K562 (cell line): ENCODE results near the gene RMI1. TPM values are rescaled to one million over a fixed set of nuclear protein-coding genes. Genes with fewer than 3 reads are reported as not detected.

Source experiments
- ATAC-seq: fragments of 200-7000 bp; cut with Tn5 transposase; 3 replicates; pipeline ENCODE4 v1.9.1; 2020; ENCODE audit warnings: moderate library complexity
- BruUV-seq: library from RNA; stranded (reverse); fragments of 400-500 nt; replicated peaks from 2 replicates; lab custom pipeline; 2021; lab: Mats Ljungman, UMichigan
- CTCF ChIA-PET: fragments of 300-600 bp; formaldehyde crosslinking; extraction: SDS; loops from one replicate; lab custom pipeline; 2021; ENCODE audit warnings: low intra/inter-chr PET ratio; lab: Yijun Ruan, JAX
- POLR2A ChIA-PET: fragments of 300-600, 350-650 bp; sonication (Branson Sonifier 250); formaldehyde crosslinking; extraction: SDS; loops from one replicate; lab custom pipeline; 2021; ENCODE audit warnings: antibody characterized with exemption, inconsistent platforms; lab: Yijun Ruan, JAX
- DNase-seq, 4 experiments: peaks; one replicate each; pipeline versions ENCODE4 v3.0.0 to v3.0.0-alpha.2; 2011 to 2018; ENCODE audit warnings: low spot score in 3 of 4, mixed read lengths in 3 of 4; ENCODE audit errors: extremely low read depth in 1 of 4
- FAIRE-seq: peaks from 2 replicates; lab custom pipeline; 2011; peaks lifted over from hg19 to GRCh38; lab: Jason Lieb, UNC
- H2AFZ ChIP-seq: 2 replicates; pipeline ENCODE4 v1.6.0; 2011; ENCODE audit warnings: low read depth, low read length, control low read depth, inconsistent platforms
- H3K27ac ChIP-seq: fragments of 200-600 bp; 3 replicates; pipeline ENCODE4 v1.8.0; 2011; ENCODE audit warnings: low read depth, mild to moderate bottlenecking, control low read depth, inconsistent platforms, low read length, moderate library complexity, mixed read lengths; ENCODE audit errors: extremely low read depth
- H3K27me3 ChIP-seq, 2 experiments: fragments of 300-600 bp in 1 of 2; 2 replicates in 1 of 2; 3 replicates in 1 of 2; pipeline versions ENCODE4 v1.6.0 to v1.8.0; 2011; ENCODE audit warnings: inconsistent platforms in 2 of 2, low read length in 2 of 2, mild to moderate bottlenecking in 1 of 2, mixed read lengths in 1 of 2, moderate library complexity in 1 of 2; ENCODE audit not compliant: control insufficient read depth in 2 of 2, insufficient read depth in 2 of 2
- H3K36me3 ChIP-seq: fragments of 300-600 bp; 3 replicates; pipeline ENCODE4 v1.8.0; 2011; ENCODE audit warnings: mild to moderate bottlenecking, low read length, inconsistent platforms; ENCODE audit not compliant: control insufficient read depth, insufficient read depth
- H3K4me1 ChIP-seq, 2 experiments: fragments of 200-600 bp in 1 of 2; replicated peaks in 1 of 2; 2 replicates in 1 of 2; 3 replicates in 1 of 2; pipeline versions ENCODE4 v1.5.1 to v1.8.0; 2011; ENCODE audit warnings: inconsistent platforms in 2 of 2, low read length in 2 of 2, mild to moderate bottlenecking in 1 of 2, mixed read lengths in 1 of 2, moderate library complexity in 1 of 2; ENCODE audit not compliant: control insufficient read depth in 2 of 2, insufficient read depth in 2 of 2
- H3K4me2 ChIP-seq: 2 replicates; pipeline ENCODE4 v1.6.1; 2011; ENCODE audit warnings: low read length, control low read depth, inconsistent platforms, mixed read lengths; ENCODE audit not compliant: insufficient read depth
- H3K4me3 ChIP-seq: fragments of 200-600 bp; sonication (generic), shearing (Covaris generic); 2 replicates; pipeline ENCODE4 v1.5.1; 2016; ENCODE audit warnings: control low read depth, inconsistent platforms
- H3K79me2 ChIP-seq: fragments of 200-600 bp; 3 replicates; pipeline ENCODE4 v1.8.0; 2011; ENCODE audit warnings: low read length, inconsistent platforms; ENCODE audit not compliant: control insufficient read depth, insufficient read depth
- H3K9ac ChIP-seq, 2 experiments: 2 replicates each; pipeline versions ENCODE4 v1.6.0 to v1.6.1; 2011; ENCODE audit warnings: low read depth in 2 of 2, low read length in 2 of 2, control low read depth in 1 of 2, inconsistent platforms in 1 of 2, mild to moderate bottlenecking in 1 of 2, mixed read lengths in 1 of 2; ENCODE audit not compliant: insufficient read depth in 1 of 2
- H3K9me1 ChIP-seq: one replicate; pipeline ENCODE4 v1.6.0; 2011; ENCODE audit warnings: inconsistent platforms, mild to moderate bottlenecking, low read length, moderate library complexity; ENCODE audit not compliant: control insufficient read depth, insufficient read depth
- H3K9me3 ChIP-seq: replicated peaks from 2 replicates; pipeline ENCODE4 v1.5.1; 2011; ENCODE audit warnings: low read depth, low read length, inconsistent platforms; ENCODE audit not compliant: control insufficient read depth, insufficient read depth
- H4K20me1 ChIP-seq: replicated peaks from 2 replicates; pipeline ENCODE4 v1.6.1; 2011; ENCODE audit warnings: low read length, inconsistent platforms, mixed read lengths; ENCODE audit not compliant: control insufficient read depth, insufficient read depth
- FOXP1 ChIP-seq: sonication (generic); formaldehyde crosslinking; IDR thresholded peaks from 2 replicates; pipeline ENCODE4 v1.8.0; 2022; ENCODE audit warnings: mild to moderate bottlenecking, missing genetic modification reagents
- HES1 ChIP-seq: fragments of 450-650 bp; IDR thresholded peaks from 2 replicates; pipeline ENCODE4 v1.6.1; 2016; ENCODE audit warnings: low read depth, mild to moderate bottlenecking, moderate library complexity
- RBM25 ChIP-seq: fragments of 200-400 bp; formaldehyde crosslinking; IDR thresholded peaks from 2 replicates; pipeline ENCODE4 v1.6.1; 2018; ENCODE audit warnings: low read length, low read depth, moderate library complexity; ENCODE audit not compliant: severe bottlenecking
- SMARCC2 ChIP-seq: fragments of 450-650 bp; IDR thresholded peaks from 2 replicates; pipeline ENCODE4 v1.6.1; 2017; ENCODE audit warnings: antibody characterized with exemption, moderate library complexity, mild to moderate bottlenecking, low read depth
- TARDBP ChIP-seq: fragments of 450-650 bp; IDR thresholded peaks from 2 replicates; pipeline ENCODE4 v1.6.1; 2016
- ZC3H11A ChIP-seq: IDR thresholded peaks from 2 replicates; pipeline ENCODE4 v1.6.1; 2012; ENCODE audit warnings: low read depth, low read length, improper control_type of control experiment
- WGBS: fragments of 100-300 bp; shearing (Covaris generic); methylation state at CpG from one replicate; pipeline ENCODE4 v1.1.6; 2016; ENCODE audit warnings: low coverage, mixed read lengths; ENCODE audit not compliant: insufficient coverage; ENCODE audit errors: missing lambda C conversion rate; 5-methylcytosine and 5-hydroxymethylcytosine counted together
- in situ Hi-C: fragments of 300-500 bp; cut with MboI; formaldehyde crosslinking; loops from 4 replicates; pipeline ENCODE4 v1.15.0; 2018; ENCODE audit warnings: inconsistent platforms, mixed read lengths
- intact Hi-C: fragments of 100-400 bp; cut with micrococcal nuclease; formaldehyde crosslinking; loops from 2 replicates; pipeline ENCODE4 v1.14.2; 2022
- polyA plus RNA-seq, 8 experiments: library from polyadenylated mRNA; depleted of rRNA in 4 of 8; stranded (reverse) in 5 of 8; unstranded in 3 of 8; fragments of >200 nt; fragmentation: Nextera tagmentation in 2 of 8; fragmentation: Illumina TruSeq in 1 of 8; extraction: Ambion mirVana in 2 of 8; extraction: Trizol in 1 of 8; gene quantifications; 2 replicates each; pipeline versions ENCODE4 v1.2.1 to v1.2.3, GENCODE V29; 2011 to 2014; ENCODE audit warnings: inconsistent platforms in 1 of 8, missing spikeins in 1 of 8
- total RNA-seq, 7 experiments: library from RNA; depleted of rRNA in 6 of 7; stranded (reverse); fragments of >200 nt in 6 of 7; fragmentation: Illumina TruSeq in 2 of 7; extraction: Trizol in 2 of 7; gene quantifications; 2 replicates each; pipeline versions ENCODE4 v1.2.1 to v1.2.3, GENCODE V29; 2011 to 2021; ENCODE audit warnings: low replicate concordance in 1 of 7

Gene RMI1
- total and polyA plus RNA-seq, 9 of the 15 experiments (the other 6 are each of a cell fraction or from before 2014, with no cell fraction given) = 3.0 to 17.4 (median 10.6) TPM

- DNase-seq = no peak
- Histone ChIP-seq H3K4me2 (no peak overlapping the region), H3K36me3 (no peaks in the 10 kb centered on the region), H3K9me1 (no peaks in the 10 kb centered on the region), H2AFZ (no peak overlapping the region), H3K79me2 (no peaks in the 10 kb centered on the region), H3K9me3 (no peaks in the 10 kb centered on the region), H3K4me1 (no peaks in the 10 kb centered on the region; a peak in 1 of 5 replicates), H3K27me3 (no peaks in the 10 kb centered on the region; a peak in 2 of 5 replicates), H4K20me1 (no peaks in the 10 kb centered on the region), H3K27ac (no peak overlapping the region)
- no peak for ATAC-seq
- intact Hi-C loops (no loop called here), in situ Hi-C loops (no loop called here)
- FAIRE-seq = no peak
- CTCF ChIA-PET = no interaction called here
- POLR2A ChIA-PET = interaction anchor here (0.7 kb wide), 1 partner anchor 409 kb away, joined by 3 read pairs; no protein-coding TSS in a partner anchor
- BruUV-seq = no TSS peak
- WGBS = 0% methylated on average over 3 of the region's 4 CpGs
- no peak for TF ChIP-seq ZC3H11A
- TF ChIP-seq FOXP1 (CRISPR knock-in tag) = no peak
- TF ChIP-seq, all 486 proteins: peak for 0
- no peak overlapping the region for H3K9ac ChIP-seq
- no peak overlapping the region for H3K4me3 ChIP-seq
These were observed 46.6 kb downstream of the RMI1 start for GRCh38 chr9:84027201-84027600.

- no peak overlapping the region for H2AFZ ChIP-seq
- TF ChIP-seq HES1 = no peak
- TF ChIP-seq TARDBP = no peak
- no peak for TF ChIP-seq RBM25
- no peak for TF ChIP-seq SMARCC2
- TF ChIP-seq, all 486 proteins: peak for 0
- DNase-seq = no peak
- ChIA-PET CTCF (no interaction called here), POLR2A (no interaction called here)
- Histone ChIP-seq H3K36me3 (no peaks in the 10 kb centered on the region), H3K4me3 (no peak overlapping the region), H3K27me3 (no peaks in the 10 kb centered on the region; a peak in 2 of 5 replicates), H3K4me2 (no peak overlapping the region), H3K27ac (no peak overlapping the region), H3K9me3 (no peaks in the 10 kb centered on the region), H3K9ac (no peak overlapping the region), H3K4me1 (no peaks in the 10 kb centered on the region; a peak in 1 of 5 replicates), H3K79me2 (no peaks in the 10 kb centered on the region), H3K9me1 (no peaks in the 10 kb centered on the region), H4K20me1 (no peaks in the 10 kb centered on the region)
- ATAC-seq = no peak
- BruUV-seq = no TSS peak
- in situ Hi-C loops = no loop called here
- 4% methylated on average over 2 of the region's 2 CpGs for WGBS
- intact Hi-C loops = no loop called here
- no peak for FAIRE-seq
These were observed 50.9 kb downstream of the RMI1 start for GRCh38 chr9:84031534-84031933.
